Measurements from ENCODE around the gene PURB.
"Not testable (repeated sequence)": the region's sequence is repeated elsewhere in the genome, so short reads cannot be mapped to it uniquely, and the experiment has no call there.

PURB gene

GRCh38 chr7:44885394-44886317 lies at the start of gene PURB:
Gene PURB, minus strand, starts transcription at chr7:44885530. Its CDS starts 182 bp downstream, at chr7:44885348.
- Histone ChIP-seq H3K27me3 (ENCODE audit: insufficient read depth, low read depth, severe bottlenecking) (no peaks in the 10 kb centered on the region), H3K27ac (peak within 1 kb of the TSS; percentile 93), H3K36me3 (peaks cover 36% of the 10 kb centered on the region), H3K9me3 (ENCODE audit: severe bottlenecking) (peaks cover 17% of the 10 kb centered on the region), H3K4me3 (ENCODE audit: low read depth, low read length) (peak within 1 kb of the TSS; percentile 76)
- no peak for TF ChIP-seq CTCF (IDR thresholded peaks at IDR 0.05; ENCODE audit: low read depth, low read length)
- peak; percentile 91 for DNase-seq

GRCh38 chr7:44935016-44935415 lies 49.7 kb upstream of the PURB start:
- TF ChIP-seq CTCF (IDR thresholded peaks at IDR 0.05; ENCODE audit: low read depth, low read length): no peak
- H3K27ac ChIP-seq: no peak overlapping the region
- H3K4me3 ChIP-seq (ENCODE audit: low read depth, low read length): no peak overlapping the region

GRCh38 chr7:44934510-44934909 lies 49.2 kb upstream of the PURB start:
- not testable (repeated sequence) for DNase-seq; H3K27ac ChIP-seq; H3K27me3 ChIP-seq (ENCODE audit: insufficient read depth, low read depth, severe bottlenecking); H3K4me3 ChIP-seq (ENCODE audit: low read depth, low read length); H3K36me3 ChIP-seq; H3K9me3 ChIP-seq (ENCODE audit: severe bottlenecking)

More at GRCh38 chr7:44935016-44935415, 49.7 kb upstream of the PURB start:
- no peak for DNase-seq
- Histone ChIP-seq H3K9me3 (ENCODE audit: severe bottlenecking) (no peaks in the 10 kb centered on the region), H3K27me3 (ENCODE audit: insufficient read depth, low read depth, severe bottlenecking) (no peaks in the 10 kb centered on the region), H3K36me3 (no peaks in the 10 kb centered on the region)

- Histone ChIP-seq H3K27me3 (ENCODE audit: insufficient read depth, low read depth, severe bottlenecking) (no peaks in the 10 kb centered on the region), H3K36me3 (no peaks in the 10 kb centered on the region), H3K4me3 (ENCODE audit: low read depth, low read length) (no peak overlapping the region), H3K27ac (no peak overlapping the region), H3K9me3 (ENCODE audit: severe bottlenecking) (no peaks in the 10 kb centered on the region)
- no peak for TF ChIP-seq CTCF (IDR thresholded peaks at IDR 0.05; ENCODE audit: low read depth, low read length)
- DNase-seq: no peak
Measured at GRCh38 chr7:44930921-44931320, 45.6 kb upstream of the PURB start.

GRCh38 chr7:44922351-44922694 lies 37.0 kb upstream of the PURB start:
- Histone ChIP-seq H3K4me3 (ENCODE audit: low read depth, low read length) (no peak overlapping the region), H3K27ac (no peak overlapping the region), H3K9me3 (ENCODE audit: severe bottlenecking) (no peaks in the 10 kb centered on the region)

More at GRCh38 chr7:44922351-44922694, 37.0 kb upstream of the PURB start:
- H3K36me3 ChIP-seq: no peaks in the 10 kb centered on the region
- no peak for DNase-seq
- H3K27me3 ChIP-seq (ENCODE audit: insufficient read depth, low read depth, severe bottlenecking): no peaks in the 10 kb centered on the region
- TF ChIP-seq CTCF (IDR thresholded peaks at IDR 0.05; ENCODE audit: low read depth, low read length): no peak

Measured in WERI-Rb-1 (cell line).